ENCODE data around the gene CMTM8.

CMTM8 gene

DNA sequence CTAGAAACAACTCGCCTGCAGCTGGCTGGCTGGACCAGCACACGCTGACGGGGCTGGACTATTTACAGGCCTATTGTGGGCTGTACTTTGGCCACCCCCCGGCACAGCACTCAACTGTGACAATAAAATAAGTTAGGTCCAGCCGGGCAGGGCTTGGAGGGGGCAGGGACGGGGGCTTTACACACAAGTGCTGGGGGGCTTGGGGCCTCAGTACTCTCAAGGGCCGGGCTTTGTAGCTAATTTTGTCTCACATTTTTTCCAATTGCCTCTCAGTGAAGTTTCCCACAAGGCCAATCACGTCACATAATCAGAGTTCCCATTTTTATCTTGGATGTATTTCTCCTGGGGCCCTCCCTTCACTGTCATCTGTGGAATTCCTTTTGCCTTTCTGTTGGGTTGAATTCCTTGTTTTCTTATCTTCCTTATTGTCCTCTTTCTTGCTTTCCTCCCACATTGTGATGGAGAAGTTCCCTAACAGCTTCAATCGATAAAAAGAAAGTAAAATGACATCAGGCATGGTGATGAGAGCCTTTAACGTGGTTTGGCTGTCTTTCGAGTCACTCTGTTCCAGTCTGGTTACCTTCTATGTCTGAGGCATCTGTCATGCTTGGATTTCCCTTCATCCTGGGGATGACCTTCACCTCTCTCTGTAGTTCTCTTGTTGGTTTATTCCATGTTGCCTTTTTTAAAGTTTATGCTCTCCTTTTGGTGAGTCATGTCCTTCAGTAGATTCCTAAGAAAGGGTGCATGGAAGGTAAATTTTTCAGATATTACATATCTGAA lies 109.1 kb downstream of the CMTM8 start:
- no peak for DNase-seq

DNA sequence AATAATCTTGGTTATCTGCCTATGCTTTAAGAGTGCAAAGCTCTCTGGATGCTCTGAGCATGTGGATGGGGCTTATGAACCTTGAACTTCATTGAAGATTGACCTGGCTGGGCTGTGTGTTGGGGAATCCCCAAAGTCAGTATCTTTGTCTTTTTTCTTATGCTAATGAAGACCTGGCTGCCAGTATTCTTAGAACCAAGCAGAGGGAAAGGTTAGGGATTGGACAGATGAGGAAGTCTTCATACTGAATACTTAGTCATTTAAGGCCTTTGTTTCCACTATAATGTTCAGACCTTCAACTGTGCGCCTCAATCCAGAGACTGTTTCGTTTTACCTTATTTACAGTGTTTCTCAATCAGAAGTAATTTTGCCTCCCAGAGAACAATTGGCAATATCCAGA lies 110.7 kb downstream of the CMTM8 start:
- DNase-seq: no peak

DNA sequence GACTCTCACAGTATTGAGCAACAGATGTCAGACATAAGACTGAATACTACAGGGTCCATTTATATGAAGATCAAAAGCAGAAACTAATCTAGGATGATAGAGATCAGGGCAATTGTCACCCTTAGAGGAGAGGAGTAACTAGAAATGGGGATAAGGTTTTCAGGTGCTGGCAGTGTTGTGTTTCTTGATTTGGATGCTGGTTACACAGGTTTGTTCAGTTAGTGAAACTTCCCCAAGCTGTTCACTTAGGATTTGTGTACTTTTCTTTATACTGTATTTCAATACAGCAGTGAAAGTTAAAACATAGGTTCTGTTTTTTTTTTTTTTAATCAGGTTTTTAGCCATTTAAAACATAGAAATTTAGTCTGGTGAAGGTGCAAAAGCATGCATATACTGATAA lies 114.1 kb downstream of the CMTM8 start:
- DNase-seq: no peak

DNA sequence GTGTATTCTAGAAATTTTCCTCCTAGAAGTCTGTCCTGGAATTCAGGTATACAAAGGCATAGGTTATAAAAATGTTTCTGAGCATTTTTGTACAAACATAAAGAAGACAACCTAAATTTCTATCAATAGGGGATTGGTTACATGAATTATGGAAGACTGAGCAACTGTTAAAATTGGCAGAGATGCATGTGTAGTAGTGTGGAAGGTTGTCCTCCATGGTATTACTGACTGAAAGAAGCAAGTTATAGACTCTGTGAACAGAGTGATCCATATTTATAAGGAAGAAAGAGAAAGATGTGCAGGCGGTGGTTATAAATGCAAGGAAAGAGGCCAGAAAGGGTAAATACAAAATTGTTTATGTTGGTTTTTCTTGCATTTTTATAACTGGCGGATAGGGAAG lies 114.9 kb downstream of the CMTM8 start:
- DNase-seq: no peak

DNA sequence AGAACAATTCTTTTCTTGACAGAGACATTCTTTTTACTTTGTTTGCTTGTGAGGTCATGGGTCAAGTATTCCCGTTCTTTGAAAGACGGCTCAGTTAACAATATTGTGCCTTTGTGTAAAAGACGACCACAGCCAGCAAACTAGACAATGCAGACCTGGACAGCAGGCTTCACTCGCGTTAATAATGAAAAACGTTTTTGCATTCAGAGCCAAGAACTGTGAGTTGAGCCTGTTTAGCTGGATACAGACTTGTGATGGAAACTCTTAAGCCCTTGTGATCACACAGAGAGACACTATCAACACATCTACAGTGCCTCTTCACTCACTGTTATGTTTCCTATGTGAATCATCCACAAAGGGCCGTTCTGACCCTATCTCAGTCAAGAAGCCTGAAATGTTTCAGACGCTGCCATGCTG lies 115.9 kb downstream of the CMTM8 start:
- no peak for DNase-seq

DNA sequence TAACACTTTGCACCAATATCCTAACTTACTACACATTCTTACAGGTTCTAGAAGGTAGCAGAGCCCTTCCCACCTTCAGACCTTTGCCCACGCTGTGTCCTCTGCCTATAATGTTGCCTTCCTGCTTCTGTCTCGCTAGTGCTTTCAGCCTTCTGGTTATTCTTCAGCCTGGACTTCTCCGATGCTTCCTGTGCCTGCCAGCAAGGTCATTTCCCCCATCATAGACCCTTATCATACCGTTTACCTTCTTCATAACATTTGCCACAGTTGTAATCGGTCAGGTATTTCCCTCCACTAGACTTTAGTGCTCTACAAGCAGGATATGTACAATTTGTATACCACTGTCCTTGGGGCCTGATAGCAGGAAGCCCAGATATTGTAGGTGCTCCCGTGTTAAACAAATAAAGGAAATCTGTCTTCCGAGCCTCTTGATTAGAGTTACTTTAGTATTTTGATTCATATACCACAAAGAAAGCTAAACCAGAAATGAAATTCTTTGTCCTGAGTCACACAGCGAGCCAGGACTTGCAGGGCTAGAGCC lies 117.3 kb downstream of the CMTM8 start:
- DNase-seq: no peak

DNA sequence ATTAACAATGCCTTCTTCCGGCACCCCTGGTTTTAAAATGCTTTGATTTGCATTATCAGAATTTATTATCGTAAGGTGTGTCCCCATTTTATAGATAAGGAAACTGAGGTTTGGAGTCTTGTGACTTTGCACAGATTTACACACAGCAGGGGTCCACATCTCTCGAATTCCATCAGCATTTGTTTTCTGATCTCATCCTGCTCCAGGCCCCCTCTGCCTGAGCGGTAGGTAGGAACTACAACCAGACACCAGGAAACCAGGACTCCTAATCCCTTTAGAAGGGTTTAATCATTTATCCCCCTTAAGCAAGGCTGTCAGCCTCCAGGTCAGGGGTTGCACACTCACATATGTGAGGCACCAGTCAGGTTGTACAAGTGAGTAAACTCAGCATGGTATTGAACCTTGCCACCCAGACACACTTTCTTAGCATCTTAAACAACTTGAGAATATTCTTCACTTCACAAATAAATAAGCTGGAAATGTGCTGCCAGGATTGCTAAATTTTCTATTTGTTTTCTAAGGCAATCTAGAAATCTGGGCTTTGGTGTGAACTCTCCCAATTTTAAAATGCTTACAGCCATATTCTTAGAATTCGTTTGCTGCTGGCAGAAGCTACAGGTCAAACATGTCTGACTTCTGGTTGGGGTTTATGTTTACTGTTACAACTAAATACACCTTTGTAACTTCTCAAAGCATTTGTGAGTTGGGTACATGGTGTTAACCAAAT lies 121.4 kb downstream of the CMTM8 start:
- DNase-seq: no peak

DNA sequence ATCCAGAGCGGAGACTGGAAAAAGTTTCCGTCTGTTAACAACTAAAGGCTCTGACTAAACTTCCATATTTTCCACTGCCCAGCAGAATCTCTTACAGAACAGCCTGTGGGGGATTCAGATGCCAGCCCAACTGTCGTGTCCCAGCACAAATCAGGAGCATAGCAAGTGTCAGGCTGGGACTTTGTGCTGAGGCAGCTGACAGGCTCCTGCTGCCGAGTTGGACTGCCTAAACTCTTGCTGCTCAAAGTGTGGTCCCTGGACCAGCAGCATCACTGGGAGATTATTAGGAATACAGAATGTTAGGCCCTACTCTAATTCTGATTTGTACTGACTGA lies 122.0 kb downstream of the CMTM8 start:
- no peak for DNase-seq

DNA sequence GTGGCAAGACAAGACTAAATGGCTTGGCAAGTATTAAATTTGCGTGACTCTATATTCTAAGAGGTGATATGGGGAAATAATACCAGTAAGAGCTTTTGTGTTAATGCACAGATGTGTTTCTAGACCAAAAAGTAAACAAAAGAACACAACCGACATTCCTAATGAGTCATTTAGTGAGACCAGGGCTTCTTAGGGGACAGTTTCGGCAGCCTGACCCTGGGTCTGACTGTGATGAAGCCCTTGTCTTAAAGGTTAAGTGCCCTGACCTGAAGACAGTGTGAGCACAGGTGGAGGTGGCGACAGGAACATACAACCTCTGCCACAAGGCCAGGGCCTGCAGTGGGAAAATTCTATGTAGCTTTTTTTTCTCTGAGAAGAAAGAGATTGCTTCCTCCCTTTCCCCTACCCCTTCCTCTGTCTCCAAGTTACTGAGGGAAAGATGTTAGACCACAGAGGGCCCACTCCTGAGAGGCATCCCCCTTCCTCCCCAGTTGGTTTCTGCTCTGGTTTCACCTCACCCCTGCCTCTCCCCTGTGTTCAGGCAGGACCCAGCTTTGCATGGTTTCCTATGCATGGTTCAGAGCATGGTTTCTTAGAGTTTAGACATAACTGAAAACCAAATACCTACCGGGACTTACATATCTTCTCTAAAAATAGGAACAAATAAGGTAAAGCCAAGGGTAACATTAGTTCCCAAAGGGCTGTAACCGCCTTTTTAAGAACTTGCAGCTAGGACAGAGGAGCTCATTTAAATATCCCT lies 128.3 kb downstream of the CMTM8 start:
- no peak for DNase-seq

DNA sequence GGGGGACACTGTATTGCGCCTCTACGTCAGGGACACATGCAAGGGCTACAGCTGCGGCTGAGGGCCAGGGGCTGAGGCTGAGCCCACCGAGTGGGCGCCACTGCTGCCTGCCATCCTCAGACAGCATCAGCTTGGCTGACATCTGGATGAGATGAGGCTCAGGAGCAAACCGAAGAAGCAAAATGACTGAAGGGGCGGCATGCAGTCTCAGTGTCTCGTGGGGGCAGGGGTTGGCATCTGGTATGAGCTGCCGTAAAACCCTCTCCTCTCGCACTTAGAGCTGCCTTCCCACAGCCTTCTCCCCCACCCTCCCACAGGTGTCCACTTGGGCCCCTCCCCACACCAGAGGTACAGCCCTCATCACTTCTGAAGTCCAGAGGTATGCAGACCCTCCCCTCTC lies 129.0 kb downstream of the CMTM8 start:
- DNase-seq: no peak

DNA sequence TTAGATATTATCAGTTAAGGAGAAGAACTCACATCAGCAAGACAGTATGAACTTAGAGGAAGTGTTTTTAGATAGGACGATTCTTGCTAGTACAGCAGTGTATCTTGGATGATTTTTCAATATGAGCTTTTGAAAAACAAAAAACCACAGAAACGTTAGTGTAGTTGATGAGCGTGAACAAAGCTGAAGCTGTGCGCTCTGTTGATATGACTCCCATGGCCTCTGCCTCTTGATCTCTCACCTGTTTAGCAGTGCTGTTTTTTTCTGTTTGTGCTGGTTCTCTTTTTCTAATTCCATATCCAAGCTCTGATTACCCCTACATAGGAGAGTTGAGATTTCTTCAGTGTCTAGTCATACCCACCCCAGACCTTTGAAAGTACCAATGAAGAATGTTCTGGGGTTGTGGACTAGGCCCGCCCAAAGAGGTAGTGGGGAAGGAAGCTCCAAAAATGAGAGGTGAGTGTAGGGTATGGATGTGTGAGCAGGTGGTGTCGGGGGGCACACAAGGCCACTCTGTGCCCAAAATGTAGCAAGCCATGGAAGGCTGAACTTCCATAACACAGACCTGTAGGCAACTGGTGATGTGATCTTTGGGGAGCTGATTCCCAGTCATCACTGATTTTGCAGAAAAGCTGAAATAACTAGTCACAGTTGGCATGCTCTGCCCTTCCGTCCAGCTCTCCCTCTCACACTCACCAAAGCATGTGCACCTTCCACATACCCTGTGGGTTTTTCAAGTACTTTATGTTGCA lies 133.2 kb downstream of the CMTM8 start:
- DNase-seq: no peak

DNA sequence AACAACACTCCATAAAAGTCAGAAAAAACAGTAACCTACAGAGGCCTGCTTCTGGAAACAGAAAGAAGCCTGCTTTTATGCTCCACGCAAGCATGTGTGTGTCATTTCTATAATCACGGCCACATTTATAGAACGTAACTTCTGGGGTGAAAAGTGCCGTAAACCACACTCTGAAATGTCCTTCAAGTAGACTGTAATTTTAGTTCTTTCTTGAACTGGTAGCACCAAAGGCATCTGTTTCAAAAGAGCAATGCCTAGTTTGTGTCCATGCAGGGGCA lies 133.7 kb downstream of the CMTM8 start:
- DNase-seq: no peak

DNA sequence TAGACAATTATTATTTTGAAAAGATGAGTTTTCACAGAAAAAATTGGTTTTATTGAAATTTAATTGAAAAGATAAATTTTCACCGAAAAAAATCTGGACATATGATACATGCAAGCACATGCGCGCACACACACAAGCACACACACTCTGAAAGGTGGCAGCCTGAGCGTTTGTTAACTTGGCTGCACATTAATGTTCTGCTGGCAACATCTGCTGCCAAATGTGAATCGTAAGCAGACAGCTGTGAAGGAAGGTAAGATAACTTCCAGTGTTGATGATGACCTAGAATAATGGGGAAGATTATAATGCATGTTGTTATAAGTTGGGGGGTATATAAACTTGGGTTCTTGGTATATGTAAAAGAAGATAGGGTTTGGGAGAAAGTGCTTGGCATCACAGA lies 134.8 kb downstream of the CMTM8 start:
- no peak for DNase-seq

DNA sequence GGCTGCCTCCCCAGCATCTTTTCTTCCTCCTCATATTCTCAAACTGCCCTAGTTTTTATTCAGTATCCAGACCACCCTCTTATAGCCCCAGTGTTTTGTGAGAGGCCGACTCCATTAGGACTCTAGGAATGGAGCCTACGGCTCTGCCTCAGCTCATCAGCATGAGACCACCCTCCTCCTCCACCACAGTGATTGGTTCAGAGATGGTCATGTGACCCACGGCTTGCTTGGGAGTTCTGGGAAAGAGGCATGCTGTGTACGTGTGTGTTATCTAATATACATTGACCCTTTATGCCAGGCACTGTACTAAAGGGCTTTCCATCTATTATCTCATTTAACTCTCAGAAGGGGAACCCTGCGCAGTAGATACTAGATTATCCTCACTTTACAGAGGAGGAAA lies 135.4 kb downstream of the CMTM8 start:
- DNase-seq: no peak

DNA sequence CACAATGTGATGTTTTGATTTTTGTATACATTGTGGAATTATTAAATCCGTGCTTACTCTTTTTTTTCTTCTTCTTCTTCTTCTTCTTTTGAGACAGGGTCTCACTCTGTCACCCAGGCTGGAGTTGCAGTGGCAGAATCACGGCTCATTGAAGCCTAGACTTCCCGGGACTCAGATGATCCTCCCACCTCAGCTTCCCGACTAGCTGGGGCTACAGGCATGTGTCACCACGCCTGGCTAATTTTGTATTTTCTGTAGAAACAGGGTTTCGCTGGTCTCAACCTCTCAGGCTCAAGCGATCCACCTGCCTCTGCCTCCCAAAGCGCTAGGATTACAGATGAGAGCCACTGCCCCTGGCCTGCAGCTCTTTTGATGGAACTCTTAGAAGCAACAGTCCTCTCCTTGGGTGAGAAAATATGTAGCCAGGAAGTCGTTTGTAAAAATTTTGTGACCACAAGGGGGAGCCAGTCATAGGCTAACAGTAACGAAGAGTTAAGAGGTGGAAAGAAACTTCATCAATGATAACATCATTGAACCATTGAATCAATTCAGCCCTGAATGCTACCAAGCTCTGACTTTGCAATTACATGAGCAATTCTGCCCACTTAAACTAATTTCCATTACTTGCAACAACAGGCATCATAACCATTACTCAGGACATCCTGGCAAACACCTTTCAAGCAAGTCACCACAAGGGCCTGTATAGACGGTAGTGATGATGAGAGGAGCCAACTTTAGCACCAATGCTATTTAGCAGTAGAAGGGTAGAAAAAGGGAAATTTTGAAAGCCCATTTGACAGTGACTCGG lies 136.5 kb downstream of the CMTM8 start:
- no peak for DNase-seq

DNA sequence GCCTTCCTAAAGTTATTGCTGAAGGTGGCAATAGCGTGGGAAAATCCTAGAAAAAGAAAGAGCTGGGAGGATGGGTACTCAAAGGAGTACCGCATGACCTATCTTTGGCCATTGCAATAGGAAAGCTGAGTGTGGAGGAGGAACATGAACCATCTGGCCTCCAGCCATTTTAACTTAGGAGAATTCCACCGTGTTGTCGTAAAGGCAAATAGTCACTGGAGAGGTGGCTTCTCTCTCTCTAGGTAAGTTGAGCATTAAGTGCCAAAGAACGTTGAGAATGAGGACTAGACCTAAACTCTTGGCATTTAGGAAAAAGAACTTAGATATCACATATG lies 137.1 kb downstream of the CMTM8 start:
- no peak for DNase-seq

DNA sequence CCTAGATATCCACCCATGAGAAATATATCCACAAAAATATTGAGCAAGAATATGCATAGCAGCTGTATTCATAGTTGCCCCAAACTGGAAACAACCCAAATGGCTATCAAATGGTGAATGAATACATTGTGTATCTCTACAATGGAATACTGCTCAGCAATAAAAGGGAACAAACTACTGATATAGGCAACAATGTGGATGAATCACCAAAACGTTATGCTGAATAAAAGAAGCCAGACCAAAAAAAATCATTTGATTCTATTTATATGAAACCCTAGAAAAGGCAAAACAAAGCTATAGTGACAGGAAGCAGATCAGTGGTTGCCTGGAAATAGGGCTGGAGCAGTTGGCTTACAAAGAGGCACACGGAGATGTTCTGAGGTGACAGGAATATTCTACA lies 137.6 kb downstream of the CMTM8 start:
- DNase-seq: no peak

DNA sequence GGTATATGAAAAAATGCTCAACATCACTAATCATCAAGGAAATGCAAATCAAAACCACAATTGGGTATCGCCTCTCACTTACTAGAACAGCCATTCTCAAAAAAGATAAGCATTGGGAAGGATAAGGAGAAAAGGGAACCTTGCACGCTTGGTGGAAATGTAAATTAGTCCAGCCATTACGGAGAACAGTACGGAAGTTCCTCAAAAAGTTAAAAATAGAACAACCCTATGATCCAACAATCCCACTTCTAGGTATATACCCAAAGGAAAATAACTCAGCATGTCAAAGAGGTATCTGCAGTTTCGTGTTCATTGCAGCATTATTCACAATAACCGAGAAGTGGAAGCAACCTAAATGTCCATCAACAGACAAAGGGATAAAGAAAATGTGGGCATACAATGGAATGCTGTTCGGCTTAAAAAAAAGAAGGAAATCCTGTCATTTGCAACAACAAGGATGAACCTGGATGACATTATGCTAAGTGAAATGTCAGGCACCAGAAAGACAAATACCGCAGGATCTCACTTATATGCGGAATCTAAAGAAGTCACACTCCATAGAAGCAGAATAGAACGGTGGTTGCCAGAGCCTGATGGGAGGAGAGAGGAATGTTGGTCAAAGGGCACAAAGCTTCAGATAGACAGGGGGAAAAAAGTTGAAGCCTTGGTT lies 141.5 kb downstream of the CMTM8 start:
- no peak for DNase-seq

DNA sequence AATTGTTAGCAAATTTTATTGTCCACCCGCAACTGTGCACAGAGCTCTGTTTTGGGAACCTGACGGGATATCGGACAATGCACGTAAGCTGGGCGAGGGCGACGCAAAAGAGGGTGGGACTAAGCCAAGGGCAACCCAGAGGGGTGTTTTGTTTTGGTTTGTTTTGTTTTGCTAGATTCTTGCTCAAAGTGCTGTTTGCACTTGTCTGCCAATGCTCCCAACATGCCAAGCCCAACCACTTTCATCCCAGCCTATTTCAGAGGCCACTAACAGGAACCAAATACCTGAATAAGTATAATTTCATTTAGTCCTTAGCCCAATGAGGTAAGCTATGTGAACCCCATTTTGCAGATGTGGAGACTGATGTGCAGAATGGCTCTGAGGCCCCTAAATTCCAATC lies 143.4 kb downstream of the CMTM8 start:
- no peak for DNase-seq

DNA sequence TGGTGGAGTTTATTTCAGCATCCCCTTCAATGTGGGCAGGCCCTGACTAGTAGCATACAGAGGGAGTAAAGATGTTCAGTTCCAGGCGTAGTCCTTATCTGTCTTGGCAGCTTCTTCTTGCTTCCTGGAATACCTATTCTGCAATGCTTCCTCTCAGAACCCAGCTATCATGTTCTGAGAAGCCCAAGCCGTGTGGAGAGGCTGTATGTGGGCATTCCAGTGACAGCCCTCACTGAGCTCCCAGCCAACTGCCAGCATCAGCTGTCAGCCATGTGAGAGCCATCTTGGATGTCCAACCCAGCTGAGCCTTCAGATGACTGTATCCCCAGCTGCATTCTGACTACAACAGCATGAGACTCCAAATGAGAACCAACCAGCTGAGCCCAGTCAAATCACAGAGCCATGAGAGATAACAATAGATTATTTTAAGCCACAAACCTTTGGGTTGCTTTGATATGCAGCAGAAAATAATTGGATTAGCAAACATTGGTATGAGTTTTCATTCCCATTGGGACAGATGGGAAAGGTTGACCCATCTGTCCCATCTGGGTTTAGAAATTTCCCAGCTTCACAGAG lies 144.7 kb downstream of the CMTM8 start:
- no peak for DNase-seq

DNA sequence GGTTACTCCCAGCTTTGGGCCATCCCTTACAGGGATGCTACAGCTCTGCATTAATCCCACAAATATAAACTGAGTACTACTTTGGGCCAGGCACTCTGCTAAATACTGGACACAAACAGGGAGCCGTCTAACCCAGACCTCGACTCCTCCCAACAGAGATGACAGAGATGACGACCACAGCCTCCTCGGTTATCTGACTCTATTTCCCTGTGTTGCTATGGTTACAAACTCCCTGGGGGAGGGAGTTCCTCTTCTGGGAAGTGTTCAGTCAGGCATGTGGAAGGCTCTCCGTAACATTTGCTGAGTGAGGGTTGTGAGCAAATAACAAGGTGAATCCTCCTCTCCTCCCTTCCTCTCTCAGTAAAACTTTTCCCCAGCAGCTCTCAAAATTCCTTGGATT lies 146.5 kb downstream of the CMTM8 start:
- peak; percentile 1 for DNase-seq

DNA sequence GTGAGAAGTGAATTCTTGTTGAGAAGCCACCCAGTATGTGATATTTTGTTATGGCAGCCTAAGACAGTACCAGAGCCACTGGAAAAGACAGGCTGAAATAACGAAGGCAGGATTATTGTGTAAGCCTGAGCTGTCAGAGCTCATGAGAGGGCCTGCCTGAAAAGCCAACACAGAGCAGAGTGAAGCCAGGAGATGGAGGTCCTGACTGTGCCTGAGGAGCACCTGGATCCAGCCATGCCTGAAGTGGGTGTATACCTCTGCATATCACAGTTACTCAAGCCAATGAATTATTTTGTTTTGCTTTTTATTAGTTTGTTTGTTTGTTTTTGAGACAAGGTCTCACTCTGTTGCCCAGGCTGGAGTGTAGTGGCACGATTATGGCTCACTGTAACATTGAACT lies 149.0 kb downstream of the CMTM8 start:
- no peak for DNase-seq

All from DMS79 treated with DMSO at 0.1 percent for 48 hours (cell line).